HG03442 (cell line): Measurements from ENCODE around the gene NRAP.

Experiments used
- ATAC-seq: cut with Tn5 transposase; IDR thresholded peaks from one replicate; pipeline ENCODE4 v1.9.1; 2021; ENCODE audit warnings: mild to moderate bottlenecking, moderate library complexity; ENCODE audit not compliant: unreplicated experiment

Gene NRAP

GRCh38 chr10:113610631-113611601 is 52.9 kb downstream of the NRAP start:
- no peak for ATAC-seq

GRCh38 chr10:113609704-113610108 is 54.1 kb downstream of the NRAP start:
- ATAC-seq, result no peak

GRCh38 chr10:113605268-113605978 is 58.4 kb downstream of the NRAP start:
- ATAC-seq, result no peak

GRCh38 chr10:113604572-113604971 is 59.3 kb downstream of the NRAP start:
- ATAC-seq, result no peak

- ATAC-seq, result no peak
Observed at GRCh38 chr10:113603057-113603777, 60.6 kb downstream of the NRAP start.

- ATAC-seq, result no peak
Observed at GRCh38 chr10:113600569-113600968, 63.3 kb downstream of the NRAP start.

GRCh38 chr10:113594652-113595051 is 69.2 kb downstream of the NRAP start:
- no peak for ATAC-seq

- ATAC-seq, result no peak
Observed at GRCh38 chr10:113592380-113592779, 71.5 kb downstream of the NRAP start.

GRCh38 chr10:113590581-113590980 is 73.3 kb downstream of the NRAP start:
- no peak for ATAC-seq

GRCh38 chr10:113589201-113589770 is 74.6 kb downstream of the NRAP start:
- no peak for ATAC-seq

- ATAC-seq, result peak; percentile 69
Observed at GRCh38 chr10:113585949-113586348, 77.9 kb downstream of the NRAP start.

- ATAC-seq, result no peak
Observed at GRCh38 chr10:113583571-113583970, 80.3 kb downstream of the NRAP start.

GRCh38 chr10:113581092-113581491 is 82.7 kb downstream of the NRAP start:
- ATAC-seq, result no peak

- ATAC-seq, result no peak
Observed at GRCh38 chr10:113578773-113579172, 85.1 kb downstream of the NRAP start.

- no peak for ATAC-seq
Observed at GRCh38 chr10:113576852-113577251, 87.0 kb downstream of the NRAP start.

GRCh38 chr10:113573368-113573767 is 90.5 kb downstream of the NRAP start:
- no peak for ATAC-seq

- no peak for ATAC-seq
Observed at GRCh38 chr10:113572520-113573290, 91.1 kb downstream of the NRAP start.

GRCh38 chr10:113569576-113569975 is 94.3 kb downstream of the NRAP start:
- no peak for ATAC-seq

- ATAC-seq, result no peak
Observed at GRCh38 chr10:113566888-113567287, 97.0 kb downstream of the NRAP start.

- no peak for ATAC-seq
Observed at GRCh38 chr10:113565364-113565763, 98.5 kb downstream of the NRAP start.
